DND-41 (cell line): ENCODE results near the gene NFKBIE.

ENCODE experiments used
- ATAC-seq: fragments of 200-7000 bp; cut with Tn5 transposase; 3 replicates; pipeline ENCODE4 v1.9.1; 2021; ENCODE audit warnings: low read depth; ENCODE audit not compliant: insufficient read depth
- DNase-seq: peaks from one replicate; pipeline ENCODE4 v3.0.0-alpha.2; 2020
- H2AFZ ChIP-seq: 2 replicates; pipeline ENCODE4 v1.6.0; 2012; ENCODE audit warnings: low read depth, low read length
- H3K27ac ChIP-seq: 2 replicates; pipeline ENCODE4 v1.5.1; 2012; ENCODE audit warnings: low read length, inconsistent platforms
- H3K27me3 ChIP-seq: fragments of 200-600 bp; sonication (generic); 2 replicates; pipeline ENCODE4 v1.6.0; 2012; ENCODE audit warnings: low read length, mild to moderate bottlenecking, inconsistent platforms; ENCODE audit not compliant: insufficient read depth, poor library complexity
- H3K36me3 ChIP-seq: 2 replicates; pipeline ENCODE4 v1.5.1; 2012; ENCODE audit warnings: low read length, inconsistent platforms; ENCODE audit not compliant: insufficient read depth
- H3K4me1 ChIP-seq: 2 replicates; pipeline ENCODE4 v1.5.1; 2012; ENCODE audit warnings: mild to moderate bottlenecking, low read length; ENCODE audit not compliant: insufficient read depth
- H3K4me2 ChIP-seq: 2 replicates; pipeline ENCODE4 v1.6.0; 2012; ENCODE audit warnings: mild to moderate bottlenecking, moderate library complexity, low read length, inconsistent platforms; ENCODE audit not compliant: insufficient read depth
- H3K4me3 ChIP-seq, 2 experiments: fragments of 200-600 bp in 1 of 2; shearing (Covaris generic) in 1 of 2; 2 replicates each; pipeline ENCODE4 v1.5.1; 2012 to 2016; ENCODE audit warnings: inconsistent platforms in 2 of 2, low read length in 2 of 2, mild to moderate bottlenecking in 2 of 2, low read depth in 1 of 2, moderate library complexity in 1 of 2
- H3K79me2 ChIP-seq: 2 replicates; pipeline ENCODE4 v1.6.0; 2012; ENCODE audit warnings: low read length, inconsistent platforms; ENCODE audit not compliant: insufficient read depth
- H3K9ac ChIP-seq: 2 replicates; pipeline ENCODE4 v1.6.0; 2012; ENCODE audit warnings: low read depth, mild to moderate bottlenecking, inconsistent platforms, low read length, moderate library complexity
- H3K9me3 ChIP-seq: 2 replicates; pipeline ENCODE4 v1.5.1; 2012; ENCODE audit warnings: low read length, moderate library complexity, mild to moderate bottlenecking, inconsistent platforms; ENCODE audit not compliant: insufficient read depth, severe bottlenecking
- H4K20me1 ChIP-seq: 2 replicates; pipeline ENCODE4 v1.6.0; 2012; ENCODE audit warnings: low read length; ENCODE audit not compliant: insufficient read depth
- CTCF ChIP-seq: IDR thresholded peaks from 2 replicates; pipeline ENCODE4 v1.5.1; 2012; ENCODE audit warnings: borderline replicate concordance, low read length, moderate library complexity, mild to moderate bottlenecking; ENCODE audit not compliant: poor library complexity, severe bottlenecking; ENCODE audit errors: extremely low read depth
- EZH2 ChIP-seq: IDR thresholded peaks from 3 replicates; pipeline ENCODE4 v1.6.1; 2012; ENCODE audit warnings: borderline replicate concordance, low read depth, mild to moderate bottlenecking, moderate library complexity, low read length, inconsistent platforms; ENCODE audit not compliant: severe bottlenecking

NFKBIE gene

DNA sequence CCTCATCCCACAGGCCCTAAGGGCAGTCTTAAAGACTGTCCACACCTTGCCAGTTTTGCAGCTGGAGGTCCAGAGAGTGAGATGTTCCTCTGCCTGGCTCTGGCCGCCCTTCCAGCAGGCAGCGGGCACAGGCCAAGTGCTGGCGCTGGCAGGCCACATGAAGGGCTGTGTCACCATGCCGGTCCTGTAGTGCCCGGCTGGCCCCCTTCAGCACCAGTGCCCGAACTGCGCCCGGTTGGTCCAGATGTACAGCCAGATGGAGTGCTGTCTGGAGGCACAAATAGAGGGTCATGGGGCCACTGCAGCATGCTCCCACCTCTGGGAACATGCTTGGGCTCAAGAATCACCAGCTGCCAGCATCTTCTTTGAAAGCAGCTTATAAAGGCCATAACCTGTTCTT is 3.8 kb downstream of the NFKBIE start:
- Histone ChIP-seq H3K36me3 (peaks cover 42% of the 10 kb centered on the region), H3K4me3 (no peak overlapping the region), H2AFZ (no peak overlapping the region), H3K9me3 (no peaks in the 10 kb centered on the region), H3K27me3 (no peaks in the 10 kb centered on the region), H3K79me2 (peaks cover 30% of the 10 kb centered on the region), H3K27ac (no peak overlapping the region), H3K9ac (no peak overlapping the region), H4K20me1 (peaks cover 19% of the 10 kb centered on the region), H3K4me2 (0 out of 2 replicates have a peak overlapping the region, but pooled peaks have one; percentile 5), H3K4me1 (peaks cover 44% of the 10 kb centered on the region)
- ATAC-seq (no peak), DNase-seq (no peak)
- TF ChIP-seq CTCF = no peak
- TF ChIP-seq EZH2 = no peak

DNA sequence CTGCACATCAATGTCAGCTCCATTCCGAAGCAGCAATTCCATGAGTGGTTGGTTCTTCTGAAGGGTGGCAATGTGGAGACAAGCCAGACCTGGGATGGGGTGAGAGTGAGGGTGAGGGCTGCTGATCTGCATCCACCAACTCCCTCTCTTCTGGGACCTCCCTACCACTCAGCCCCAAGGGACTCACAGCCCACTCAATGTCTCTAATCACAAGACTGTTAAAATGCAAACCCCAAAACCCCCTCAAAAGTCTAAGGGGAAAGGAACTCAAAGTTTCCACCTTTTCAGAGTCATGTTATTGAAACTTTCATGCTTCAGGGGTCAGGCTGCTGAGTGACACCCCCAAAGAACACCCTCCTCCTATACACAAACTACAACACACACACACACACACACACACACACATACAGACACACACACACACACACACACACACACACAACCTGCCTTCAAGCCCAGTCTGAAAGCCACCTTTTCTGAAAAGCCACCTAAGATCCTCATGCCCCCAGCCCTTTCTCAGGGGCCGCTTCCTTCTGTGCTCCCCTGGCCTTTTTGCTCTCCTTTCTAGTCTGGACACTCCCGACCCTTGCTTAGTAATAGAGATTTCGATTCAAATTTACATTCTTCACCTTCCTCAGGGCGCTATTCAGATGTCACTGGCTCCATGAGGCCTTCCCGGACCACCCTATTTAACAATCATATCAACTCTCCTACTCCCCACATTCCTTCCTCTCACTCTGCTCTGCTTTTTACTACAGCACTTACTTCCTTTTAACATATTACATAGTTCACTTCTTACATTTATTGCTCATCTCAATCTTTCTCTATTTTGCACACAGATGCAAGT is 4.7 kb downstream of the NFKBIE start:
- Histone ChIP-seq H3K4me1 (peaks cover 48% of the 10 kb centered on the region), H3K4me2 (no peak overlapping the region)

GRCh38 chr6:44260011-44260410 is 5.3 kb downstream of the NFKBIE start:
- peaks cover 48% of the 10 kb centered on the region for H3K36me3 ChIP-seq
- no peaks in the 10 kb centered on the region for H3K27me3 ChIP-seq
- no peak overlapping the region for H3K9ac ChIP-seq
- no peak overlapping the region for H2AFZ ChIP-seq
- DNase-seq = no peak
- TF ChIP-seq EZH2 (no peak), CTCF (no peak)
- H3K9me3 ChIP-seq = no peaks in the 10 kb centered on the region
- H4K20me1 ChIP-seq = peaks cover 21% of the 10 kb centered on the region
- H3K4me1 ChIP-seq = peaks cover 53% of the 10 kb centered on the region
- H3K79me2 ChIP-seq = peaks cover 35% of the 10 kb centered on the region
- no peak overlapping the region for H3K27ac ChIP-seq
- no peak overlapping the region for H3K4me2 ChIP-seq
- H3K4me3 ChIP-seq = no peak overlapping the region
- ATAC-seq = no peak

More for the DNA sequence above, 4.7 kb downstream of the NFKBIE start:
- H3K27me3 ChIP-seq = no peaks in the 10 kb centered on the region
- H3K27ac ChIP-seq = no peak overlapping the region
- H3K36me3 ChIP-seq = peaks cover 42% of the 10 kb centered on the region
- peaks cover 19% of the 10 kb centered on the region for H4K20me1 ChIP-seq
- H2AFZ ChIP-seq = no peak overlapping the region
- no peak for DNase-seq
- peaks cover 35% of the 10 kb centered on the region for H3K79me2 ChIP-seq
- H3K4me3 ChIP-seq = no peak overlapping the region
- TF ChIP-seq EZH2 = no peak
- TF ChIP-seq CTCF = no peak
- no peaks in the 10 kb centered on the region for H3K9me3 ChIP-seq
- H3K9ac ChIP-seq = no peak overlapping the region
- ATAC-seq = no peak
